OCI-LY3 (cell line): ENCODE data around the gene BLOC1S6.

Source experiments
- CTCF ChIP-seq: fragments of 200-600, 300-600 bp; sonication (generic); IDR thresholded peaks from 2 replicates; pipeline ENCODE4 v1.5.1; 2014; ENCODE audit warnings: antibody characterized with exemption, low read length, low read depth
- EZH2phosphoT487 ChIP-seq: fragments of 200-600 bp; shearing (Covaris generic); IDR thresholded peaks from 2 replicates; pipeline ENCODE4 v1.6.1; 2018; ENCODE audit warnings: antibody characterized with exemption, mixed run types, low read depth

GRCh38 chr15:45616901-45617323, 29.7 kb downstream of the BLOC1S6 start:
- no peak for TF ChIP-seq CTCF
- TF ChIP-seq EZH2phosphoT487: no peak
